Renal cortex interstitium (tissue), 15 donors: ENCODE results near the gene SH3TC1. TPM values are rescaled to one million over a fixed set of nuclear protein-coding genes. Genes with fewer than 3 reads are reported as not detected.

Experiments
- DNase-seq, 11 donors: peaks; one replicate each; pipeline ENCODE4 v3.0.0-alpha.2; 2013; ENCODE audit warnings: low read depth in 9 of 11, low spot score in 4 of 11; ENCODE audit errors: extremely low read depth in 1 of 11
- long read RNA-seq, 16 experiments: transcript quantifications; one replicate each; lab custom pipeline, GENCODE V29; 2026
- polyA plus RNA-seq, 3 donors: library from polyadenylated mRNA; unstranded; fragments of 120-200 nt; gene quantifications; one replicate each; pipeline ENCODE4 v1.2.1, GENCODE V29; 2013; ENCODE audit not compliant: insufficient read length in 3 of 3

Gene SH3TC1
- 10 to 100 TPM; 18.0 to 43.1 (median 24.4) TPM for polyA plus RNA-seq
- long read RNA-seq, donor 1: 0 reads
- long read RNA-seq, donor 2: 0 reads
- long read RNA-seq, donor 3, full-length matches to known transcripts: 2 of 2 reads
- long read RNA-seq, donor 3, partial matches to known transcripts: 0 of 2 reads
- long read RNA-seq, donor 3, other reads (novel, unspliced or antisense): 0 of 2 reads
- long read RNA-seq, donor 4, full-length matches to known transcripts: 5 of 5 reads
- long read RNA-seq, donor 4, partial matches to known transcripts: 0 of 5 reads
- long read RNA-seq, donor 4, other reads (novel, unspliced or antisense): 0 of 5 reads
- long read RNA-seq, donor 5: 0 reads
- long read RNA-seq, donor 6, full-length matches to known transcripts: 2 of 2 reads
- long read RNA-seq, donor 6, partial matches to known transcripts: 0 of 2 reads
- long read RNA-seq, donor 6, other reads (novel, unspliced or antisense): 0 of 2 reads
- long read RNA-seq, donor 7: 0 reads
- long read RNA-seq, donor 8: 0 reads
- long read RNA-seq, donor 9: 0 reads
- long read RNA-seq, donor 10, full-length matches to known transcripts: 1 of 1 reads
- long read RNA-seq, donor 10, partial matches to known transcripts: 0 of 1 reads
- long read RNA-seq, donor 10, other reads (novel, unspliced or antisense): 0 of 1 reads
- long read RNA-seq, donor 11: 0 reads
- long read RNA-seq, donor 12, full-length matches to known transcripts: 1 of 1 reads
- long read RNA-seq, donor 12, partial matches to known transcripts: 0 of 1 reads
- long read RNA-seq, donor 12, other reads (novel, unspliced or antisense): 0 of 1 reads
- long read RNA-seq, donor 13: 0 reads
- long read RNA-seq, donor 14, full-length matches to known transcripts: 1 of 1 reads
- long read RNA-seq, donor 14, partial matches to known transcripts: 0 of 1 reads
- long read RNA-seq, donor 14, other reads (novel, unspliced or antisense): 0 of 1 reads
- long read RNA-seq, donor 15, full-length matches to known transcripts: 1 of 1 reads
- long read RNA-seq, donor 15, partial matches to known transcripts: 0 of 1 reads
- long read RNA-seq, donor 15, other reads (novel, unspliced or antisense): 0 of 1 reads
- long read RNA-seq, donor 16, full-length matches to known transcripts: 3 of 8 reads
- long read RNA-seq, donor 16, partial matches to known transcripts: 5 of 8 reads
- long read RNA-seq, donor 16, other reads (novel, unspliced or antisense): 0 of 8 reads

DNA sequence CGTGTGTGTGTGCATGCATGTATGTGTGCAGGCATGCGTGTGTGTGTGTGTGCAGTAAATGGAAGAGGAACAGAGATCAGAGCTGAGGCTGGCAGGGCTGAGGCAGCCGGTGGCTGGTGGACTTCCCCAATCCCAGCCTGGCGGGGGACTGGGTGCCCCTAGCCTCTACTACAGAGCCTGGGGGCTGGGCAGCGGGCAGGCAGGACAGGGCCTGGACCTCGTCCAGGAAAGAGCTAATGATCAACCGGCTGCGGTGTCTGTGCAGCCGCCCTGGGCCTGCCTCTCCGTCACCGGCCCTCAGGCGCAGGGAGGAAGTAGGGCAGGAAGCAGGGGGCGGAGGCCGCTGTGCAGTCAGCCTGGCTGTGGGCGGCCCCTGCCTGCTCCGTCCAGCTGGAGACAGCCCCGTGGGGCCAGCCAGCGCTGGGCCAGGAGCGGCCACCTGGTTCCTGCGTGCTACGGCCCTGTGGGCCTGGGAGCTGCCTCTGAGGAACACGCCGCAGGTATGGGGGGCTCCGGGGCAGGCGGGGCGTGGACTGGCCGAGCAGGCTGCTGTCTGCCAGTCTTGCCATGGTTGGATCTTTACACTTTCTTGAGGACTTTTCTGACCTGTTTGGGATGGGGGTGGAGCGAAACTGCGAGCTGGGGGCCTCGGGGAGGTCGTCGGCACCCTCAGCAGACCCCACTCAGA is at the start of gene SH3TC1:
SH3TC1 (plus strand) TSS at position 385 of the 688 bp plus-strand sequence. CDS start 5,905 bp downstream, outside the sequence.
- DNase-seq: peak; percentile 72 to 91 (median 77)

GRCh38 chr4:8149664-8150063 is 49.4 kb upstream of the SH3TC1 start:
- DNase-seq: no peak

GRCh38 chr4:8150152-8151090 is 48.7 kb upstream of the SH3TC1 start:
- no peak for DNase-seq

DNA sequence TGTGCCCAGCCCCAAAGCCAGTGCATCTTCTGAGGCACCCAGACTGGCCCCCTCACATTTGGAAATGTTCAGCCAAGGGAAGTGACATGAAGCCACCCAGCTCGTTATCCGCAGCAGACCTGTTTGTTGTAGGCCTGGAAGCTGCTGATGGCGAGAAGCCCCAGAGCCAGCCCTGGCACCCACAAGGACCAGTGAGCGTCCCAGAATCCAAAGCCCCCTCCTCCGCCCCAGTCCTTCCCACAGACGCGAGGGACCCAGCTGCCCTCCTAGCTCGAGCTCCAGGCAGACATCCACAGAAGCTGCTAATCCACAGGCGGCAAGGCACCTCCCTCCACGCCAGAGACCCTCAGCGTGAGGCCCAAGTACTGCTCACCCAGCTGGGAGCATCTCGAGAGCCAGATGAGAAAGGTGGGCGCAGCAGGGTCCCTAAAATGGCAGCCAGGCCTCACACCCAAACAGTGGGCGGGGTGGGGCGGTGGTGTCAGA is 47.9 kb upstream of the SH3TC1 start:
- DNase-seq: no peak

DNA sequence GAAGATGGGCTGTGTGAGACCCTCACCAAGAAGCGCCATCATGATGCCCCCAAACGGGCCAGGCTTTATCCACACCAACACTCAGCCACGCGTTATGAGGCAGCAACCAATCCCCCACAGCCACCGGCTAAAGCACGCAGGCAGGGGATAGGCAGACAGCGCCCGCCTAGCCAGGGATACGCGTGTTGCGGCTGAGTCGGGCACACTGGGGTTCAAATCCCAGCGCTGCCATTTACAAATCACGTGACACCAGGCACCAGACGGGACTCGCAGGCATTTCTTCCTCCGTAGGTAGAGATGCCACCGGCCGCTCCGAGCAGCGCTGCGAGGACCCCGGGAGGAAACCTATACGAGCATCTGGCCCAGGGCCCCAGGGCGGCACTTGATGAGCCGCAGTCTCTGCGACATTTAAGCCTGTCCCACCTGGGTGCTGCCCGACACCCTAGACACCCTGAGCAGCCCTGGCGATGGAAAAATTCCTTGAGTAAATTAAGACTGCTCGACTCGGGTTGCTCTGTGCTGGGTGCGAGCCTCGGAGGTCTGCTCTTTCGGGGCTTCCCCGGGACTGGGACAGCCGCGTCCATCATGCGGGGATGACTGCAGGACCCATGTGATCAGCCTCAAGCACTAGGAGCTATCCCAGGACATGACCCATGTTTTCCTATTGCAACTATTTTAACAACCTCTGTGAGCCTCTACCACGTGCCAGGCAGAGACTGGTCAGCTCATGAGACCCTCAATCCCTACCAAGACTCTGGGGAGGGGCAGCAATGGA is 46.8 kb upstream of the SH3TC1 start:
- DNase-seq: no peak

GRCh38 chr4:8152865-8153257 is 46.2 kb upstream of the SH3TC1 start:
- DNase-seq: no peak

DNA sequence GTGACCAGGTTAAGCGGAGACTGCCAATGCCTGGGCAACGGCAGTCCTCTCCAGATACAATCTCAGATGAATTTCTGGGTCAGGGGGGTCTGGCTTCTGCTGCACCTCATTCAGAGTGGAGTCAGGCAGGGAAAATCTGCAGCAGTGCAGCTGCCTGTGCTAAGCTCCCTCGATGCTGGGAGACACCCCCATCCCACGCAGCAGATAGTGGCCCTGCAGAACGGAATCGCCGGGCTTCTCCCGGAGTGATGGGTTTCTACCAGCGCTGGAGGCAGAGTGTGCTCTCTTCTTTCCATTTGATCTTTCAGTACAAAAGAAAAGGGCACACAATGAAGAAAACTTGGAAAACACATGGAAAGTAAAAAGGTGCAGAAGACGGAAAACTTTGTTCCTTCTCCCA is 45.6 kb upstream of the SH3TC1 start:
- DNase-seq: no peak

GRCh38 chr4:8155048-8155447 is 44.0 kb upstream of the SH3TC1 start:
- DNase-seq: no peak

GRCh38 chr4:8155660-8156421 is 43.2 kb upstream of the SH3TC1 start:
- DNase-seq: no peak

GRCh38 chr4:8156617-8157016 is 42.5 kb upstream of the SH3TC1 start:
- DNase-seq: no peak

DNA sequence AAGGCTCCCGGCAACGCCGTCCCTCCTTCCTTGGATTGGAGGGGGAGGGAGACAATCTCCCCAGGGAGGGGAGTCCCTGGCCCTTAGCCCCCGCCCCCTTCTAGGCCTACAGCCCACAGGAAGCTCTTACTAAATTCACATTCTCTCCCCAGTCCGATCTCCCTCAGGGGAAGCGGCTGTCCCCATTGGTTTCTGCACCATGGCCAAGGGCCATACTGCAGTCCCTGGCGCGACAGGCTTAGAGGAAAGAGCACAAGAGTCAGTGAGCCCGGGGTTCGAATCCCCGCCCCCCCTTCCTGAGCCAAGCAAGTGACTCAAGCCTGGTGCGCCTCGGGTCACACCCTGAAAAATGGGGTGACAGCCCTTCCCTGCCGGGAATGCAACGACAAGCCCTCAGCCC is 41.6 kb upstream of the SH3TC1 start:
- no peak for DNase-seq

DNA sequence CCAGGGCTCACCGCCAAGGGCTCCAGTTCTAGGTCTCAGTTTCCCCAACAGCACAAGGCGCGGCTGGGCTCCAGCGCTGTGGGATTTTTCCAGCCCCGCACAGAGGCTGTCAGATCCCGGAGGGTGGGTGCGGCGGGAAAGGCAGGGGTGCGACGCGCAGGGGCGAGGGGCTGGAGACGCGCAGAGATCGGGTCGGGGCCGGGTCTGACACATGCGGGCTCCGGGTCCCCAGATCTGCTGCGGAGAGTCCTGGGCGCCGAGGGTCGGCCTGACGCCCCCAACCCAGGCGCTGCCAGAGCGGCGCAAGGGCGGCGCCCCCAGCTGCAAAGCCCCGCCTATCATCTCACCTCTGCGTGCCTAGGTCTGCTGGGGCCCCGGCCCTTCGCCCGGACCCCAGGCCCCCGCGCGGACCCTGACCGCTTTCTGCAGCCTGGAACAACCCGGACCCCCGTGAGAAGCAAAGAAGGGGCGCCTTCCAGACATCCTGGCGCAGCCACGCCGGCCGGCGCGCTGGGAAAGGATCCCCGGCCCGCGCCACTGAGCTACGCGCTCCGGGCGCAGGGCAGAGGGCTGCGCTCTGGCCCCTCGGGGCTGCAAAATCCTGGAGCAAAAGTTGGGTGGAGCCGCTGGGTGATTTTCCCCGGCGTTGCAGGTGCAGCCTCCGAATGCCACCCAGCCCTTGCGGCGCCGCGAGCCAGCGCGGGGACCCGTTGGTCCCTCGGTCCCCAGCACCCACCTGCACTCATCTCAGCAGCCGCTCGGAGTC is 41.0 kb upstream of the SH3TC1 start:
- no peak for DNase-seq

GRCh38 chr4:8158710-8159536 is 40.2 kb upstream of the SH3TC1 start, which contains the start of gene ABLIM2:
Gene ABLIM2, minus strand, starts transcription at chr4:8158813. Its CDS starts 124 bp downstream, at chr4:8158689.
- DNase-seq: peak; percentile 90 to 98 (median 95)

DNA sequence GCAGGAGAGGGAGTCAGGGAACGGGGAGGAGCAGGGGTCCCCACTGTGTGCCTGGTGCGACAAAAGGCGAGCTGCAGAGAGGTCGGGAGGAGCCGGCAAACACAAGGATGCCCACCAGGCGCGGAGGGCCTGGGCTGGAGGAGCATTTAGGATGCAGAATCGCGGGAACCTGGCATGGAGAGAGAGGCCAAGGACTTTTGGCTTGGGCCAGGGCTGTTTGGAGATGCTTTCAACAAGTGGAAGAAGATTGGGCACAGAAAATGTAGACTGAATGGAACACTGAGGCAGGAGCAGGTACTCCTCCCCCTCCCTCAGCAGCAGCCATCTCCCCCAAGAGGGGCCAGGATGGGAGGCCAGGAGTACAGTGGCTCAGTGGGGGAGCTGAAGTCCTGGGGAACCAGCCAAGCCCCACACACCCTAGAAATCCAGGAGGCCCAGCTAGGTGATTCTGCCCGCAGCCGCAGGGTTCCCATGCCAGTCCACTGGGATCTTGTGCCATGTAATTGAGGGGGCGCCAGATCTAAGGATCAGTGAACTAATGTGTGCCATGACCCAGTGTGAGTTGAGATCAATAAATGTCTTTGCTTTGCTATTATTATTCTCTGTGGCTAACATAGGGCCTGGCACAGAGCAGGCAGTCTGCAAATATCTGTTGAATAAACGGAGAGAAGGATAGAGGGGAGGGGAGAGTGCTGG is 39.4 kb upstream of the SH3TC1 start:
- no peak for DNase-seq
